HepG2 (cell line): ENCODE results near the gene MIEF1. TPM values are rescaled to one million over a fixed set of nuclear protein-coding genes. Genes with fewer than 3 reads are reported as not detected.
A peak's percentile ranks its signal among the peaks of the same experiment; 100 is the strongest.

Source experiments
- BRD4 ChIP-seq: sonication (generic); formaldehyde crosslinking; IDR thresholded peaks from 2 replicates; pipeline ENCODE4 v1.4.0; 2020; ENCODE audit warnings: missing genetic modification reagents
- GTF2F1 ChIP-seq: fragments of 150-350 bp; IDR thresholded peaks from 2 replicates; pipeline ENCODE4 v1.6.1; 2014; ENCODE audit warnings: low read length
- GZF1 ChIP-seq: sonication (generic); formaldehyde crosslinking; IDR thresholded peaks from 2 replicates; pipeline ENCODE4 v1.5.1; 2020; ENCODE audit warnings: mild to moderate bottlenecking, missing genetic modification reagents
- HMG20A ChIP-seq: IDR thresholded peaks from 2 replicates; pipeline ENCODE4 v1.6.1; 2016; ENCODE audit warnings: borderline replicate concordance
- JDP2 ChIP-seq: sonication (generic); formaldehyde crosslinking; IDR thresholded peaks from 2 replicates; pipeline ENCODE4 v1.8.1; 2022; ENCODE audit warnings: missing genetic modification reagents, borderline replicate concordance
- MTA1 ChIP-seq: sonication (generic); formaldehyde crosslinking; IDR thresholded peaks from 2 replicates; pipeline ENCODE4 v1.4.0; 2020; ENCODE audit warnings: missing genetic modification reagents, mild to moderate bottlenecking, borderline replicate concordance
- MZF1 ChIP-seq: sonication (generic); formaldehyde crosslinking; IDR thresholded peaks from 2 replicates; pipeline ENCODE4 v1.8.1; 2023; ENCODE audit warnings: mild to moderate bottlenecking, missing genetic modification reagents, borderline replicate concordance
- RXRB ChIP-seq: IDR thresholded peaks from 2 replicates; pipeline ENCODE4 v1.6.1; 2016; ENCODE audit warnings: borderline replicate concordance, missing genetic modification reagents, missing compliant biosample characterization
- SAP130 ChIP-seq: IDR thresholded peaks from 2 replicates; pipeline ENCODE4 v1.6.1; 2016; ENCODE audit warnings: low read depth
- SMC3 ChIP-seq: IDR thresholded peaks from 2 replicates; pipeline ENCODE4 v1.6.1; 2011; ENCODE audit warnings: low read length, improper control_type of control experiment
- SRSF1 ChIP-seq: fragments of 200-400 bp; formaldehyde crosslinking; optimal IDR thresholded peaks from 2 replicates; pipeline ENCODE3; 2017; ENCODE audit warnings: mild to moderate bottlenecking, low read depth, low read length, moderate library complexity
- STAG1 ChIP-seq: sonication (generic); formaldehyde crosslinking; IDR thresholded peaks from 2 replicates; pipeline ENCODE4 v1.4.0; 2020; ENCODE audit warnings: missing genetic modification reagents
- TEAD2 ChIP-seq: sonication (generic); formaldehyde crosslinking; IDR thresholded peaks from 2 replicates; pipeline ENCODE4 v1.9.0; 2021; ENCODE audit warnings: missing genetic modification reagents
- ZNF205 ChIP-seq: IDR thresholded peaks from 2 replicates; pipeline ENCODE4 v1.6.1; 2018; ENCODE audit warnings: missing biosample characterization, missing genetic modification reagents
- ZNF350 ChIP-seq: sonication (generic); formaldehyde crosslinking; IDR thresholded peaks from 2 replicates; pipeline ENCODE4 v1.4.0; 2020; ENCODE audit warnings: mild to moderate bottlenecking, low read depth, missing genetic modification reagents, borderline replicate concordance
- ZNF703 ChIP-seq: sonication (generic); formaldehyde crosslinking; IDR thresholded peaks from 2 replicates; pipeline ENCODE4 v1.5.1; 2020; ENCODE audit warnings: missing genetic modification reagents, mild to moderate bottlenecking, moderate library complexity, borderline replicate concordance
- ZNF790 ChIP-seq: sonication (generic); formaldehyde crosslinking; IDR thresholded peaks from 2 replicates; pipeline ENCODE4 v1.8.0; 2022; ENCODE audit warnings: missing genetic modification reagents, mild to moderate bottlenecking, borderline replicate concordance
- polyA plus RNA-seq, 8 experiments: library from polyadenylated mRNA; depleted of rRNA in 3 of 8; stranded (reverse) in 7 of 8; unstranded in 1 of 8; fragments of >200 nt; fragmentation: Illumina TruSeq in 4 of 8; extraction: Trizol in 4 of 8; gene quantifications; 2 replicates each; pipeline versions ENCODE4 v1.2.1 to v1.2.3, GENCODE V29; 2011 to 2016; ENCODE audit warnings: low read depth in 4 of 8, missing spikeins in 1 of 8, mixed read lengths in 1 of 8; ENCODE audit not compliant: insufficient read depth in 1 of 8
- total RNA-seq, 5 experiments: library from RNA; depleted of rRNA; stranded (reverse); fragments of >200 nt; fragmentation: Illumina TruSeq; extraction: Trizol; gene quantifications; 2 replicates each; pipeline ENCODE4 v1.2.3, GENCODE V29; 2016; ENCODE audit warnings: low read depth in 1 of 5
- TF ChIP-seq, protein P1 (sequence below): sonication (generic); formaldehyde crosslinking; IDR thresholded peaks from 2 replicates; pipeline ENCODE4 v1.4.0; 2020; ENCODE audit warnings: missing genetic modification reagents, borderline replicate concordance
- TF ChIP-seq, protein P2 (sequence below): sonication (generic); formaldehyde crosslinking; conservative IDR thresholded peaks from 2 replicates; pipeline ENCODE4 v1.8.0; 2022; ENCODE audit warnings: mild to moderate bottlenecking, moderate library complexity, missing genetic modification reagents
- TF ChIP-seq, protein P3 (sequence below): sonication (generic); formaldehyde crosslinking; IDR thresholded peaks from 2 replicates; pipeline ENCODE4 v1.5.0; 2020; ENCODE audit warnings: mild to moderate bottlenecking, missing genetic modification reagents
- TF ChIP-seq, protein P4 (sequence below): sonication (generic); formaldehyde crosslinking; IDR thresholded peaks from 2 replicates; pipeline ENCODE4 v1.9.0; 2021; ENCODE audit warnings: missing genetic modification reagents, mild to moderate bottlenecking, borderline replicate concordance

MIEF1 gene
- total and polyA plus RNA-seq, 2 of the 13 experiments (the other 11 are each of a cell fraction or from before 2014, with no cell fraction given): 21.7 to 34.8 TPM

DNA sequence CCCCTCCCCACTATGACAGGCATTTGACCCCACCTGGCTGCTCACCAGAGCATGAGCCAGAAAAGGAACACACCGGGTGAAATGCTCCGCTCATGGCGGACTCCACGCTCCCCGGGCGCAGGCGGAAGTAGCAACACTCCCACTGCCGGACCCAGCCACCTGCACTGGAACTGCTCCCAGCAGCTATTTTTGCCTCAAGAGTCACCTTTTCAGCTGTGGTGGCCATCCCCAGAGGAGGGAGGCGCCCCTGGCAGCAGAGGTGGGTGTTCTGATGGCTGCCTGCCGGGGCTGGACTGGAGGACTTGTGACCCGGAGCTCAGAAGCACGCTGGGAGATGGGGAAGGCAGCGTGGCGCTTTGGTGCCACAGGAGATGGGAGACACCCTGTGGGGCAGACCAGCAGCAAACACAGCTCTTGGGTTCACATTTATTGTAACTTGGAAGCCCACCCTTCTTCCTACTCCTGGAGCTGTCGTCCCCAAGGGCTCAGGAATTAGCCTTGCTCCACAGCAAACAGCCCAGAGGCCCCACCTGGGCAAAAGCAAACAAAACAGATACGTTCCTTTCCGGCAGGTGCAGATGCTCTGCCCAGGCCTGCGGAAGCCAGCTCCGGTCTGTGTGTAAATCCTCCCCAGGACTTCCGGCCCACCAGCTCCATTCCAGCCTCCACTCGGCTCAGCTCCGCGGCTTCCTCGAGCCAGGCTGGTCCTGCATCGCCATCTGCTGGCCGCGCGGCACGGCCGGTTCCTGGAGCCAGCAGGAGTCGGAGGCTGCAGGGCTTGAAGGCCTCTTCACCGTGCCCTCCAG, 26.8 kb downstream of the MIEF1 start (continued):
- TF ChIP-seq, protein P1, sequence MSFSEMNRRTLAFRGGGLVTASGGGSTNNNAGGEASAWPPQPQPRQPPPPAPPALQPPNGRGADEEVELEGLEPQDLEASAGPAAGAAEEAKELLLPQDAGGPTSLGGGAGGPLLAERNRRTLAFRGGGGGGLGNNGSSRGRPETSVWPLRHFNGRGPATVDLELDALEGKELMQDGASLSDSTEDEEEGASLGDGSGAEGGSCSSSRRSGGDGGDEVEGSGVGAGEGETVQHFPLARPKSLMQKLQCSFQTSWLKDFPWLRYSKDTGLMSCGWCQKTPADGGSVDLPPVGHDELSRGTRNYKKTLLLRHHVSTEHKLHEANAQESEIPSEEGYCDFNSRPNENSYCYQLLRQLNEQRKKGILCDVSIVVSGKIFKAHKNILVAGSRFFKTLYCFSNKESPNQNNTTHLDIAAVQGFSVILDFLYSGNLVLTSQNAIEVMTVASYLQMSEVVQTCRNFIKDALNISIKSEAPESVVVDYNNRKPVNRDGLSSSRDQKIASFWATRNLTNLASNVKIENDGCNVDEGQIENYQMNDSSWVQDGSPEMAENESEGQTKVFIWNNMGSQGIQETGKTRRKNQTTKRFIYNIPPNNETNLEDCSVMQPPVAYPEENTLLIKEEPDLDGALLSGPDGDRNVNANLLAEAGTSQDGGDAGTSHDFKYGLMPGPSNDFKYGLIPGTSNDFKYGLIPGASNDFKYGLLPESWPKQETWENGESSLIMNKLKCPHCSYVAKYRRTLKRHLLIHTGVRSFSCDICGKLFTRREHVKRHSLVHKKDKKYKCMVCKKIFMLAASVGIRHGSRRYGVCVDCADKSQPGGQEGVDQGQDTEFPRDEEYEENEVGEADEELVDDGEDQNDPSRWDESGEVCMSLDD: no peak; the same call in 1 of the 2 replicates
- TF ChIP-seq ZNF703 (no peak), GZF1 (no peak), SMC3 (peak; percentile 78; the same call in 1 of the 2 replicates), HMG20A (0 out of 2 replicates have a peak, but pooled peaks have one; percentile 13), STAG1 (CRISPR knock-in tag) (peak; percentile 95), SRSF1 (peak; percentile 47), ZNF205 (CRISPR knock-in tag) (peak; percentile 87; the same call in 1 of the 2 replicates), ZNF350 (CRISPR knock-in tag) (peak; percentile 87), RXRB (peak; percentile 76), SAP130 (peak; percentile 85), JDP2 (no peak), MTA1 (CRISPR knock-in tag) (peak; percentile 83; the same call in 1 of the 2 replicates), BRD4 (CRISPR knock-in tag) (no peak), MZF1 (CRISPR knock-in tag) (no peak), ZNF790 (no peak), TEAD2 (peak; percentile 55; the same call in 1 of the 2 replicates), GTF2F1 (no peak)
- TF ChIP-seq, protein P2, sequence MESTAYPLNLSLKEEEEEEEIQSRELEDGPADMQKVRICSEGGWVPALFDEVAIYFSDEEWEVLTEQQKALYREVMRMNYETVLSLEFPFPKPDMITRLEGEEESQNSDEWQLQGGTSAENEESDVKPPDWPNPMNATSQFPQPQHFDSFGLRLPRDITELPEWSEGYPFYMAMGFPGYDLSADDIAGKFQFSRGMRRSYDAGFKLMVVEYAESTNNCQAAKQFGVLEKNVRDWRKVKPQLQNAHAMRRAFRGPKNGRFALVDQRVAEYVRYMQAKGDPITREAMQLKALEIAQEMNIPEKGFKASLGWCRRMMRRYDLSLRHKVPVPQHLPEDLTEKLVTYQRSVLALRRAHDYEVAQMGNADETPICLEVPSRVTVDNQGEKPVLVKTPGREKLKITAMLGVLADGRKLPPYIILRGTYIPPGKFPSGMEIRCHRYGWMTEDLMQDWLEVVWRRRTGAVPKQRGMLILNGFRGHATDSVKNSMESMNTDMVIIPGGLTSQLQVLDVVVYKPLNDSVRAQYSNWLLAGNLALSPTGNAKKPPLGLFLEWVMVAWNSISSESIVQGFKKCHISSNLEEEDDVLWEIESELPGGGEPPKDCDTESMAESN (CRISPR knock-in tag): peak; percentile 93
- TF ChIP-seq, protein P3, sequence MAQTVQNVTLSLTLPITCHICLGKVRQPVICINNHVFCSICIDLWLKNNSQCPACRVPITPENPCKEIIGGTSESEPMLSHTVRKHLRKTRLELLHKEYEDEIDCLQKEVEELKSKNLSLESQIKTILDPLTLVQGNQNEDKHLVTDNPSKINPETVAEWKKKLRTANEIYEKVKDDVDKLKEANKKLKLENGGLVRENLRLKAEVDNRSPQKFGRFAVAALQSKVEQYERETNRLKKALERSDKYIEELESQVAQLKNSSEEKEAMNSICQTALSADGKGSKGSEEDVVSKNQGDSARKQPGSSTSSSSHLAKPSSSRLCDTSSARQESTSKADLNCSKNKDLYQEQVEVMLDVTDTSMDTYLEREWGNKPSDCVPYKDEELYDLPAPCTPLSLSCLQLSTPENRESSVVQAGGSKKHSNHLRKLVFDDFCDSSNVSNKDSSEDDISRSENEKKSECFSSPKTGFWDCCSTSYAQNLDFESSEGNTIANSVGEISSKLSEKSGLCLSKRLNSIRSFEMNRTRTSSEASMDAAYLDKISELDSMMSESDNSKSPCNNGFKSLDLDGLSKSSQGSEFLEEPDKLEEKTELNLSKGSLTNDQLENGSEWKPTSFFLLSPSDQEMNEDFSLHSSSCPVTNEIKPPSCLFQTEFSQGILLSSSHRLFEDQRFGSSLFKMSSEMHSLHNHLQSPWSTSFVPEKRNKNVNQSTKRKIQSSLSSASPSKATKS (CRISPR knock-in tag): no peak
- TF ChIP-seq, protein P4, sequence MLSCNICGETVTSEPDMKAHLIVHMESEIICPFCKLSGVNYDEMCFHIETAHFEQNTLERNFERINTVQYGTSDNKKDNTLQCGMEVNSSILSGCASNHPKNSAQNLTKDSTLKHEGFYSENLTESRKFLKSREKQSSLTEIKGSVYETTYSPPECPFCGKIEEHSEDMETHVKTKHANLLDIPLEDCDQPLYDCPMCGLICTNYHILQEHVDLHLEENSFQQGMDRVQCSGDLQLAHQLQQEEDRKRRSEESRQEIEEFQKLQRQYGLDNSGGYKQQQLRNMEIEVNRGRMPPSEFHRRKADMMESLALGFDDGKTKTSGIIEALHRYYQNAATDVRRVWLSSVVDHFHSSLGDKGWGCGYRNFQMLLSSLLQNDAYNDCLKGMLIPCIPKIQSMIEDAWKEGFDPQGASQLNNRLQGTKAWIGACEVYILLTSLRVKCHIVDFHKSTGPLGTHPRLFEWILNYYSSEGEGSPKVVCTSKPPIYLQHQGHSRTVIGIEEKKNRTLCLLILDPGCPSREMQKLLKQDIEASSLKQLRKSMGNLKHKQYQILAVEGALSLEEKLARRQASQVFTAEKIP (CRISPR knock-in tag): no peak
